NT2/D1 (cell line): ENCODE data around the gene TP53I11.

Source experiments
- SUZ12 ChIP-seq: IDR thresholded peaks from 2 replicates; pipeline ENCODE4 v1.6.1; 2011; ENCODE audit not compliant: insufficient read length, insufficient read depth; ENCODE audit errors: extremely low read depth
- YY1 ChIP-seq: IDR thresholded peaks from 2 replicates; pipeline ENCODE4 v1.6.1; 2011; ENCODE audit not compliant: insufficient read length, insufficient read depth
- ZNF274 ChIP-seq: IDR thresholded peaks from 2 replicates; pipeline ENCODE4 v1.6.1; 2011; ENCODE audit warnings: mild to moderate bottlenecking, low read depth, low read length

DNA sequence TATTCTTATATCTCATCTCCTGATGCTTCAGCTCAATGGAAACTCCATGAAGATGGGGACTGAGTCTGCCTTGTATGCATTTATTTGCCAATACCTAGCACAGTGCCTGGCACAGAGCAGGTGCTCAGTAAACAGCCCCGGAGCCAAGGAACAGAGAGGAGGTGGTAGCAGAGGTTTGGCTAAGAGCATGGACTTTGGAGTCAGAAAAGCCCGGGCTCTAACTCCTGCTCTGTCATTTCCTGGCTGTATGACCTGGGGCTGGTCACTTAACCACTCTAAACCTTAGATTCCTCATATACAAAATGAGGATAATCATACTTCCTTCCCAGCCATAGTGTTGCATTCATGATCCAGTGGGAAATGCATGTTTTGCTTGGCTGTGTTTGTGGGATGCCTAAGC, 36.6 kb downstream of the TP53I11 start:
- TF ChIP-seq SUZ12: no peak
- TF ChIP-seq ZNF274: no peak
- TF ChIP-seq YY1: no peak
